Fibroblast of skin of back (primary cell): ENCODE results near the gene ADARB1.

Experiments
- DNase-seq: peaks from one replicate; pipeline ENCODE4 v3.0.0-alpha.2; 2013

Gene ADARB1

GRCh38 chr21:45076245-45076711 lies 1.9 kb downstream of the ADARB1 start:
- DNase-seq = peak; percentile 58

- DNase-seq = no peak
Observed at GRCh38 chr21:45078371-45078770, 4.0 kb downstream of the ADARB1 start.

GRCh38 chr21:45078877-45079281 lies 4.5 kb downstream of the ADARB1 start:
- DNase-seq = no peak

GRCh38 chr21:45079351-45079750 lies 5.0 kb downstream of the ADARB1 start:
- DNase-seq = no peak

GRCh38 chr21:45080232-45080631 lies 5.9 kb downstream of the ADARB1 start:
- no peak for DNase-seq

GRCh38 chr21:45080639-45081414 lies 6.4 kb downstream of the ADARB1 start:
- peak; percentile 66 for DNase-seq

- DNase-seq = no peak
Observed at GRCh38 chr21:45081636-45082035, 7.3 kb downstream of the ADARB1 start.

GRCh38 chr21:45082736-45083135 lies 8.4 kb downstream of the ADARB1 start:
- no peak for DNase-seq

GRCh38 chr21:45084121-45084520 lies 9.7 kb downstream of the ADARB1 start:
- DNase-seq = no peak

- no peak for DNase-seq
Observed at GRCh38 chr21:45084881-45085536, 10.6 kb downstream of the ADARB1 start.

- DNase-seq = no peak
Observed at GRCh38 chr21:45085700-45086099, 11.3 kb downstream of the ADARB1 start.

- no peak for DNase-seq
Observed at GRCh38 chr21:45086337-45086958, 12.1 kb downstream of the ADARB1 start.

- DNase-seq = no peak
Observed at GRCh38 chr21:45087022-45087823, 12.8 kb downstream of the ADARB1 start.

- no peak for DNase-seq
Observed at GRCh38 chr21:45088116-45088515, 13.7 kb downstream of the ADARB1 start.

GRCh38 chr21:45088729-45089128 lies 14.3 kb downstream of the ADARB1 start:
- DNase-seq = no peak

- DNase-seq = no peak
Observed at GRCh38 chr21:45089964-45090363, 15.6 kb downstream of the ADARB1 start.

- DNase-seq = no peak
Observed at GRCh38 chr21:45090966-45091365, 16.6 kb downstream of the ADARB1 start.

GRCh38 chr21:45091550-45092322 lies 17.4 kb downstream of the ADARB1 start:
- peak; percentile 40 for DNase-seq

GRCh38 chr21:45093035-45093532 lies 18.7 kb downstream of the ADARB1 start:
- DNase-seq = no peak

- DNase-seq = no peak
Observed at GRCh38 chr21:45094412-45094811, 20.0 kb downstream of the ADARB1 start.

- no peak for DNase-seq
Observed at GRCh38 chr21:45095505-45095904, 21.1 kb downstream of the ADARB1 start.

- no peak for DNase-seq
Observed at GRCh38 chr21:45096217-45096616, 21.8 kb downstream of the ADARB1 start.
